CD14-positive monocyte (primary cell): ENCODE measurements around the gene TNNI3K. TPM values are rescaled to one million over a fixed set of nuclear protein-coding genes. Genes with fewer than 3 reads are reported as not detected.

Source experiments
- DNase-seq, 3 donors: peaks; one replicate each; pipeline ENCODE4 v3.0.0-alpha.2; 2011 to 2022
- H2AFZ ChIP-seq: 2 replicates; pipeline ENCODE4 v1.6.0; 2012; ENCODE audit warnings: mild to moderate bottlenecking, low read depth, low read length, inconsistent platforms; ENCODE audit not compliant: insufficient read depth, poor library complexity, severe bottlenecking
- H3K27ac ChIP-seq, 2 donors: 1 replicate in 1 of 2; 2 replicates in 1 of 2; pipeline ENCODE4 v1.5.1; 2012 to 2013; ENCODE audit warnings: low read length in 2 of 2, control low read depth in 1 of 2, inconsistent platforms in 1 of 2, low read depth in 1 of 2, mild to moderate bottlenecking in 1 of 2
- H3K27me3 ChIP-seq, 2 donors: one replicate each; pipeline versions ENCODE4 v1.6.0 to v1.6.1; 2011 to 2013; ENCODE audit warnings: low read length in 2 of 2; ENCODE audit not compliant: control insufficient read depth in 2 of 2, insufficient read depth in 2 of 2
- H3K36me3 ChIP-seq, 2 donors: replicated peaks in 1 of 2; 1 replicate in 1 of 2; 2 replicates in 1 of 2; pipeline versions ENCODE4 v1.5.1 to v1.6.1; 2012 to 2013; ENCODE audit warnings: low read length in 2 of 2, control low read depth in 1 of 2, inconsistent platforms in 1 of 2, mild to moderate bottlenecking in 1 of 2; ENCODE audit not compliant: insufficient read depth in 2 of 2, control insufficient read depth in 1 of 2
- H3K4me1 ChIP-seq, 2 donors: 1 replicate in 1 of 2; 2 replicates in 1 of 2; pipeline versions ENCODE4 v1.5.1 to v1.6.1; 2012 to 2013; ENCODE audit warnings: low read length in 2 of 2, control low read depth in 1 of 2, inconsistent platforms in 1 of 2, mild to moderate bottlenecking in 1 of 2, moderate library complexity in 1 of 2; ENCODE audit not compliant: insufficient read depth in 2 of 2, control insufficient read depth in 1 of 2
- H3K4me2 ChIP-seq: replicated peaks from 2 replicates; pipeline ENCODE3; 2012; ENCODE audit warnings: low read length, moderate library complexity, mild to moderate bottlenecking; ENCODE audit not compliant: poor library complexity, severe bottlenecking; ENCODE audit errors: extremely low read depth
- H3K4me3 ChIP-seq, 3 experiments: fragments of 200-600 bp in 1 of 3; sonication (generic) in 1 of 3; replicated peaks in 1 of 3; 1 replicate in 2 of 3; 2 replicates in 1 of 3; pipeline ENCODE4 v1.5.1; 2011 to 2013; ENCODE audit warnings: low read length in 3 of 3, mild to moderate bottlenecking in 3 of 3, control low read depth in 2 of 3, low read depth in 2 of 3, inconsistent platforms in 1 of 3, moderate library complexity in 1 of 3
- H3K79me2 ChIP-seq: 2 replicates; pipeline ENCODE4 v1.6.0; 2012; ENCODE audit warnings: mild to moderate bottlenecking, control low read depth, inconsistent platforms, low read length, moderate library complexity; ENCODE audit not compliant: insufficient read depth
- H3K9ac ChIP-seq: 2 replicates; pipeline ENCODE4 v1.6.0; 2017; ENCODE audit warnings: low read length, mild to moderate bottlenecking; ENCODE audit not compliant: insufficient read depth, poor library complexity, severe bottlenecking
- H3K9me3 ChIP-seq, 2 donors: replicated peaks in 1 of 2; 1 replicate in 1 of 2; 2 replicates in 1 of 2; pipeline versions ENCODE4 v1.5.1 to v1.6.1; 2012 to 2013; ENCODE audit warnings: low read length in 2 of 2, control low read depth in 1 of 2; ENCODE audit not compliant: control insufficient read depth in 1 of 2, insufficient read depth in 1 of 2
- H4K20me1 ChIP-seq: 2 replicates; pipeline ENCODE4 v1.6.0; 2012; ENCODE audit warnings: mild to moderate bottlenecking, low read length, control low read depth, moderate library complexity; ENCODE audit not compliant: insufficient read depth
- H3K27ac Mint-ChIP-seq, 7 donors: one replicate each; pipeline ENCODE4 v1.8.0; 2020; ENCODE audit warnings: mild to moderate bottlenecking in 7 of 7, mixed read lengths in 7 of 7, moderate library complexity in 6 of 7, inconsistent platforms in 2 of 7
- H3K27me3 Mint-ChIP-seq, 3 donors: one replicate each; pipeline ENCODE4 v1.8.0; 2021 to 2022; ENCODE audit warnings: low read depth in 3 of 3, mild to moderate bottlenecking in 3 of 3, mixed read lengths in 3 of 3, moderate library complexity in 3 of 3, inconsistent platforms in 1 of 3
- H3K36me3 Mint-ChIP-seq, 2 donors: one replicate each; pipeline ENCODE4 v1.8.0; 2020; ENCODE audit warnings: mixed read lengths in 2 of 2, inconsistent platforms in 1 of 2, mild to moderate bottlenecking in 1 of 2
- H3K4me1 Mint-ChIP-seq: one replicate; pipeline ENCODE4 v1.8.0; 2020; ENCODE audit warnings: mild to moderate bottlenecking, mixed read lengths
- H3K4me3 Mint-ChIP-seq, 2 donors: one replicate each; pipeline ENCODE4 v1.8.0; 2020; ENCODE audit warnings: mild to moderate bottlenecking in 2 of 2, mixed read lengths in 2 of 2, moderate library complexity in 1 of 2
- H3K9me3 Mint-ChIP-seq, 7 donors: one replicate each; pipeline ENCODE4 v1.8.0; 2020 to 2022; ENCODE audit warnings: mixed read lengths in 7 of 7, mild to moderate bottlenecking in 6 of 7, moderate library complexity in 6 of 7, inconsistent platforms in 2 of 7
- CTCF ChIP-seq: fragments of 200-600 bp; IDR thresholded peaks from one replicate; pipeline ENCODE4 v1.8.0; 2022; ENCODE audit warnings: antibody characterized with exemption, mild to moderate bottlenecking
- WGBS: methylation state at CpG from one replicate; pipeline ENCODE4 v1.1.5; 2013; ENCODE audit warnings: missing lambda C conversion rate; ENCODE audit not compliant: insufficient coverage; 5-methylcytosine and 5-hydroxymethylcytosine counted together
- intact Hi-C, 2 donors: fragments of 100-400 bp; cut with micrococcal nuclease; formaldehyde crosslinking; loops; one replicate each; pipeline versions ENCODE4 v1.15.0 to v1.15.1; 2023
- polyA plus RNA-seq, 3 donors: library from polyadenylated mRNA; depleted of rRNA in 1 of 3; unstranded in 2 of 3; stranded (reverse) in 1 of 3; fragments of 300-500 nt in 2 of 3; fragments of >200 nt in 1 of 3; fragmentation: Illumina TruSeq in 2 of 3; gene quantifications; 1 replicate in 2 of 3; 2 replicates in 1 of 3; pipeline ENCODE4 v1.2.3, GENCODE V29; 2012 to 2021

The TNNI3K gene
- polyA plus RNA-seq, 3 donors, result 0.51 TPM; not detected in 2

GRCh38 chr1:74436078-74436477 lies 200.9 kb downstream of the TNNI3K start:
- H3K36me3 ChIP-seq, result no peaks in the 10 kb centered on the region
- H4K20me1 ChIP-seq, result no peaks in the 10 kb centered on the region
- Mint-ChIP-seq H3K9me3 (peaks cover 0 to 3% (median 0%) of the 10 kb centered on the region in 7 donors), H3K27ac (no peak overlapping the region), H3K4me1 (no peaks in the 10 kb centered on the region), H3K4me3 (no peak overlapping the region), H3K36me3 (no peaks in the 10 kb centered on the region), H3K27me3 (peaks cover 0 to 2% (median 0%) of the 10 kb centered on the region in 3 donors)
- H3K79me2 ChIP-seq, result no peaks in the 10 kb centered on the region
- TF ChIP-seq CTCF, result no peak
- no peak for DNase-seq
- no peaks in the 10 kb centered on the region for H3K4me1 ChIP-seq
- no peak overlapping the region for H3K9ac ChIP-seq
- intact Hi-C loops, result no loop called here
- H3K27me3 ChIP-seq, result no peaks in the 10 kb centered on the region
- WGBS, result no CpG with 5 or more reads among the region's 1 CpG
- H2AFZ ChIP-seq, result no peak overlapping the region
- H3K27ac ChIP-seq, result no peak overlapping the region
- H3K4me3 ChIP-seq, result no peak overlapping the region
- H3K9me3 ChIP-seq, result no peaks in the 10 kb centered on the region
- H3K4me2 ChIP-seq, result no peak overlapping the region

- Histone ChIP-seq H2AFZ (no peak overlapping the region), H3K4me3 (no peak overlapping the region), H3K36me3 (no peaks in the 10 kb centered on the region), H3K27ac (no peak overlapping the region), H4K20me1 (no peaks in the 10 kb centered on the region), H3K27me3 (no peaks in the 10 kb centered on the region), H3K4me2 (no peak overlapping the region), H3K9ac (no peak overlapping the region), H3K4me1 (no peaks in the 10 kb centered on the region), H3K9me3 (no peaks in the 10 kb centered on the region), H3K79me2 (no peaks in the 10 kb centered on the region)
- Mint-ChIP-seq H3K36me3 (no peaks in the 10 kb centered on the region), H3K4me3 (no peak overlapping the region), H3K27ac (no peak overlapping the region), H3K4me1 (no peaks in the 10 kb centered on the region), H3K9me3 (peaks cover 0 to 3% (median 0%) of the 10 kb centered on the region in 7 donors), H3K27me3 (peaks cover 0 to 2% (median 0%) of the 10 kb centered on the region in 3 donors)
- no peak for TF ChIP-seq CTCF
- 86% methylated on average over 1 of the region's 1 CpG for WGBS
- intact Hi-C loops, result no loop called here
- DNase-seq, result no peak
These were observed 201.8 kb downstream of the TNNI3K start for GRCh38 chr1:74437035-74437434.
